Stomach (tissue), 9 donors: ENCODE measurements around the gene MYO3B. TPM values are rescaled to one million over a fixed set of nuclear protein-coding genes. Genes with fewer than 3 reads are reported as not detected.

Experiments
- DNase-seq, 2 donors: peaks; one replicate each; pipeline versions ENCODE4 v3.0.0 to v3.0.0-alpha.2; 2013 to 2019
- H3K27ac ChIP-seq, 5 donors: fragments of 200-600 bp in 4 of 5; sonication (generic) in 4 of 5; one replicate each; pipeline ENCODE4 v1.5.1; 2013 to 2019; ENCODE audit warnings: mild to moderate bottlenecking in 1 of 5, moderate library complexity in 1 of 5
- H3K27me3 ChIP-seq, 3 donors: fragments of 200-600 bp; sonication (generic); one replicate each; pipeline ENCODE4 v1.5.1; 2017 to 2019; ENCODE audit warnings: mixed run types in 1 of 3
- H3K36me3 ChIP-seq, 4 donors: fragments of 200-600 bp; sonication (generic); 1 replicate in 3 of 4; 2 replicates in 1 of 4; pipeline ENCODE4 v1.5.1; 2016 to 2019
- H3K4me1 ChIP-seq, 4 donors: fragments of 200-600 bp; sonication (generic); one replicate each; pipeline ENCODE4 v1.5.1; 2016 to 2019
- H3K4me3 ChIP-seq, 4 donors: fragments of 200-600 bp; sonication (generic) in 3 of 4; one replicate each; pipeline ENCODE4 v1.5.1; 2016 to 2019; ENCODE audit warnings: mild to moderate bottlenecking in 1 of 4
- H3K9me3 ChIP-seq, 4 donors: fragments of 200-600 bp; sonication (generic); one replicate each; pipeline ENCODE4 v1.5.1; 2016 to 2019
- CTCF ChIP-seq, 7 experiments: fragments of 450-650 bp in 4 of 7; fragments of 200-600 bp in 3 of 7; sonication (generic) in 3 of 7; IDR thresholded peaks; one replicate each; pipeline ENCODE4 v1.5.1; 2016 to 2019; ENCODE audit warnings: antibody characterized with exemption in 7 of 7, control low read depth in 2 of 7, mild to moderate bottlenecking in 1 of 7
- EP300 ChIP-seq: sonication (generic); formaldehyde crosslinking; IDR thresholded peaks from one replicate; pipeline ENCODE4 v1.6.1; 2017; ENCODE audit warnings: antibody characterized with exemption
- POLR2A ChIP-seq, 4 donors: fragments of 450-650 bp; IDR thresholded peaks; one replicate each; pipeline ENCODE4 v1.6.1; 2016; ENCODE audit warnings: antibody characterized with exemption in 4 of 4, control low read depth in 2 of 4, mild to moderate bottlenecking in 1 of 4, moderate library complexity in 1 of 4
- POLR2AphosphoS5 ChIP-seq, 3 donors: sonication (generic); formaldehyde crosslinking; IDR thresholded peaks; one replicate each; pipeline ENCODE4 v1.6.1; 2016; ENCODE audit warnings: antibody characterized with exemption in 3 of 3
- WGBS, 5 donors: extraction: QIAGEN DNeasy Blood & Tissue Kit in 3 of 5; methylation state at CpG; one replicate each; pipeline versions ENCODE4 v1.1.5 to v1.1.7; 2013 to 2018; 5-methylcytosine and 5-hydroxymethylcytosine counted together
- intact Hi-C: fragments of 100-400 bp; cut with DNase I; formaldehyde crosslinking; loops from one replicate; pipeline ENCODE4 v1.15.1; 2023; ENCODE audit warnings: low total_unique reads
- polyA plus RNA-seq, 3 donors: library from polyadenylated mRNA; stranded (reverse); fragments of 200-250 nt; gene quantifications; one replicate each; pipeline ENCODE4 v1.2.3, GENCODE V29; 2013
- total RNA-seq, 5 donors: library from RNA; depleted of rRNA; stranded (reverse); fragments of >200 nt; gene quantifications; one replicate each; pipeline versions ENCODE4 v1.1.0 to v1.2.3, GENCODE V29; 2014 to 2016
- donor health status: healthy with polysubstance abuse.
- donor health status: Bipolar disorder and iron deficiency.
- donor health status: healthy.

The MYO3B gene
- total and polyA plus RNA-seq, 8 donors = 0.05 to 0.37 TPM; not detected in 6

GRCh38 chr2:170224692-170225294, 46.8 kb downstream of the MYO3B start:
- Histone ChIP-seq H3K4me3 (no peak overlapping the region), H3K27me3 (no peaks in the 10 kb centered on the region), H3K27ac (no peak overlapping the region), H3K4me1 (peaks cover 0 to 16% (median 0%) of the 10 kb centered on the region in 4 donors), H3K36me3 (no peaks in the 10 kb centered on the region), H3K9me3 (no peaks in the 10 kb centered on the region)
- intact Hi-C loops = no loop called here
- DNase-seq = peak in 1 of 2 donors; percentile 77
- 56 to 70% (median 58%) methylated on average over 7 of the region's 7 CpGs for WGBS, 5 donors
- TF ChIP-seq POLR2AphosphoS5 (IDR thresholded peaks at IDR 0.05) (no peak), POLR2A (IDR thresholded peaks at IDR 0.05) (no peak), CTCF (IDR thresholded peaks at IDR 0.05) (no peak), EP300 (no peak)

GRCh38 chr2:170226216-170226615, 48.3 kb downstream of the MYO3B start:
- Histone ChIP-seq H3K27ac (no peak overlapping the region), H3K36me3 (no peaks in the 10 kb centered on the region), H3K4me1 (peaks cover 0 to 16% (median 0%) of the 10 kb centered on the region in 4 donors), H3K9me3 (no peaks in the 10 kb centered on the region), H3K27me3 (no peaks in the 10 kb centered on the region), H3K4me3 (no peak overlapping the region)
- intact Hi-C loops = no loop called here
- TF ChIP-seq CTCF (IDR thresholded peaks at IDR 0.05) (no peak), POLR2AphosphoS5 (IDR thresholded peaks at IDR 0.05) (no peak), POLR2A (IDR thresholded peaks at IDR 0.05) (no peak), EP300 (no peak)
- 71 to 93% (median 88%) methylated on average over 4 of the region's 4 CpGs for WGBS, 5 donors
- no peak for DNase-seq

GRCh38 chr2:170227507-170227947, 49.6 kb downstream of the MYO3B start:
- no peaks in the 10 kb centered on the region for H3K27me3 ChIP-seq
- H3K4me1 ChIP-seq = peaks cover 0 to 10% (median 0%) of the 10 kb centered on the region in 4 donors
- H3K27ac ChIP-seq = no peak overlapping the region
- intact Hi-C loops = no loop called here
- 78 to 89% (median 83%) methylated on average over 4 of the region's 4 CpGs for WGBS, 5 donors
- H3K4me3 ChIP-seq = no peak overlapping the region
- H3K36me3 ChIP-seq = no peaks in the 10 kb centered on the region
- TF ChIP-seq EP300 (no peak), POLR2AphosphoS5 (IDR thresholded peaks at IDR 0.05) (no peak), POLR2A (IDR thresholded peaks at IDR 0.05) (no peak), CTCF (IDR thresholded peaks at IDR 0.05) (no peak)
- DNase-seq = no peak
- H3K9me3 ChIP-seq = no peaks in the 10 kb centered on the region

DNA sequence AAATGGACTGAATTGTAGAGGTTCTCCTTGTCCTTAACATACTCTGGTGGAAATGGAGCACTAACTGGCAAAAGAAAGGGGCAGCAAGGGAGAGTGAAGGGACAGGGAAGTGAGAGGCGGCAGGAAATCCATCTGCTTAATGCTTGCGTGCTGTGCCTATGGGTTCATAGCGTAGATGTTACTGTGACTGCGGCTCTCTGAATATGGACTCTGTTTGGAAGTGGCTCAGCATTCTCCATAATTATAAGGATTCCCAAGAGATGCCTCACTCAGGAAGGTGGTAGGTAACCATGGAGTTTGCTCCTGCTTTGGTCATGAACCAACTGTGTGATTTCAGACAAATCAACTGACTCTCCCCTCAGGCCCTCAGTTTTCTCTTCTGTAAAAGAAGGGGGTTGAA, 50.0 kb downstream of the MYO3B start:
- Histone ChIP-seq H3K36me3 (no peaks in the 10 kb centered on the region), H3K9me3 (no peaks in the 10 kb centered on the region), H3K27ac (no peak overlapping the region), H3K4me1 (peaks cover 0 to 10% (median 0%) of the 10 kb centered on the region in 4 donors), H3K4me3 (no peak overlapping the region), H3K27me3 (no peaks in the 10 kb centered on the region)
- DNase-seq = no peak
- intact Hi-C loops = no loop called here
- 68 to 82% (median 81%) methylated on average over 4 of the region's 4 CpGs for WGBS, 5 donors
- TF ChIP-seq CTCF (IDR thresholded peaks at IDR 0.05) = no peak
